ENCODE data around the gene ELMOD2. TPM values are rescaled to one million over a fixed set of nuclear protein-coding genes. Genes with fewer than 3 reads are reported as not detected.
"Not testable (repeated sequence)": the region's sequence is repeated elsewhere in the genome, so short reads cannot be mapped to it uniquely, and the experiment has no call there.

The ELMOD2 gene
- 24.8 and 27.1 TPM in 2 replicates for total RNA-seq (2014; rRNA removed; shearing (Covaris generic))

- peak; percentile 97 for DNase-seq
- Histone ChIP-seq H3K27me3 (ENCODE audit: control insufficient read depth, insufficient read depth, low read length) (peaks cover 3% of the 10 kb centered on the region), H3K4me3 (ENCODE audit: insufficient read depth, low read depth, low read length) (peak within 1 kb of the TSS; percentile 79), H3K36me3 (replicated peaks; ENCODE audit: control insufficient read depth, insufficient read depth, low read length) (no peaks in the 10 kb centered on the region; the same call in 1 of the 2 replicates)
These were observed at the start of gene ELMOD2 for GRCh38 chr4:140523857-140524742. TSS of gene ELMOD2 (plus strand) at chr4:140524168. CDS start at chr4:140525429, 1,261 bp downstream.

GRCh38 chr4:140483445-140483844 is 40.5 kb upstream of the ELMOD2 start:
- no peaks in the 10 kb centered on the region for H3K27me3 ChIP-seq (ENCODE audit: control insufficient read depth, insufficient read depth, low read length)
- no peaks in the 10 kb centered on the region for H3K36me3 ChIP-seq (replicated peaks; ENCODE audit: control insufficient read depth, insufficient read depth, low read length)
- no peak overlapping the region for H3K4me3 ChIP-seq (ENCODE audit: insufficient read depth, low read depth, low read length)
- DNase-seq, result no peak

- no peak overlapping the region for H3K4me3 ChIP-seq (ENCODE audit: insufficient read depth, low read depth, low read length)
- DNase-seq, result no peak
- no peaks in the 10 kb centered on the region for H3K36me3 ChIP-seq (replicated peaks; ENCODE audit: control insufficient read depth, insufficient read depth, low read length)
- H3K27me3 ChIP-seq (ENCODE audit: control insufficient read depth, insufficient read depth, low read length), result no peaks in the 10 kb centered on the region
These were observed 38.0 kb upstream of the ELMOD2 start for GRCh38 chr4:140485939-140486338.

GRCh38 chr4:140497405-140497746 is 26.6 kb upstream of the ELMOD2 start:
- H3K4me3 ChIP-seq (ENCODE audit: insufficient read depth, low read depth, low read length), result peak overlapping the region; percentile 35
- peaks cover 47% of the 10 kb centered on the region for H3K27me3 ChIP-seq (ENCODE audit: control insufficient read depth, insufficient read depth, low read length)
- no peak for DNase-seq
- no peaks in the 10 kb centered on the region for H3K36me3 ChIP-seq (replicated peaks; ENCODE audit: control insufficient read depth, insufficient read depth, low read length)

- Histone ChIP-seq H3K36me3 (replicated peaks; ENCODE audit: control insufficient read depth, insufficient read depth, low read length) (no peaks in the 10 kb centered on the region), H3K4me3 (ENCODE audit: insufficient read depth, low read depth, low read length) (peak within 1 kb of the TSS; percentile 35), H3K27me3 (ENCODE audit: control insufficient read depth, insufficient read depth, low read length) (peaks cover 47% of the 10 kb centered on the region)
- DNase-seq, result peak; percentile 85
These were observed 26.0 kb upstream of the ELMOD2 start, which contains the start of gene MGAT4D for GRCh38 chr4:140497747-140498636. TSS of gene MGAT4D (minus strand) at chr4:140498293. CDS start at chr4:140498222, 71 bp downstream.

- Histone ChIP-seq H3K4me3 (ENCODE audit: insufficient read depth, low read depth, low read length) (no peak overlapping the region), H3K27me3 (ENCODE audit: control insufficient read depth, insufficient read depth, low read length) (peaks cover 47% of the 10 kb centered on the region), H3K36me3 (replicated peaks; ENCODE audit: control insufficient read depth, insufficient read depth, low read length) (no peaks in the 10 kb centered on the region)
- DNase-seq, result no peak
These were observed 24.6 kb upstream of the ELMOD2 start for GRCh38 chr4:140499391-140499790.

GRCh38 chr4:140504261-140504660 is 19.7 kb upstream of the ELMOD2 start:
- Histone ChIP-seq H3K27me3 (ENCODE audit: control insufficient read depth, insufficient read depth, low read length) (peaks cover 18% of the 10 kb centered on the region), H3K36me3 (replicated peaks; ENCODE audit: control insufficient read depth, insufficient read depth, low read length) (no peaks in the 10 kb centered on the region), H3K4me3 (ENCODE audit: insufficient read depth, low read depth, low read length) (no peak overlapping the region)
- no peak for DNase-seq

- DNase-seq; H3K27me3 ChIP-seq (ENCODE audit: control insufficient read depth, insufficient read depth, low read length); H3K4me3 ChIP-seq (ENCODE audit: insufficient read depth, low read depth, low read length); H3K36me3 ChIP-seq (replicated peaks; ENCODE audit: control insufficient read depth, insufficient read depth, low read length): not testable (repeated sequence)
These were observed 10.2 kb upstream of the ELMOD2 start for GRCh38 chr4:140513765-140514164.

- H3K36me3 ChIP-seq (replicated peaks; ENCODE audit: control insufficient read depth, insufficient read depth, low read length), result no peaks in the 10 kb centered on the region
- no peak overlapping the region for H3K4me3 ChIP-seq (ENCODE audit: insufficient read depth, low read depth, low read length)
- DNase-seq, result no peak
- H3K27me3 ChIP-seq (ENCODE audit: control insufficient read depth, insufficient read depth, low read length), result no peaks in the 10 kb centered on the region
These were observed 8.5 kb upstream of the ELMOD2 start for GRCh38 chr4:140515423-140515822.

GRCh38 chr4:140523370-140523856 is 555 bp upstream of the ELMOD2 start:
- peaks cover 3% of the 10 kb centered on the region for H3K27me3 ChIP-seq (ENCODE audit: control insufficient read depth, insufficient read depth, low read length)
- peak overlapping the region; percentile 10; the same call in 1 of the 2 replicates for H3K4me3 ChIP-seq (ENCODE audit: insufficient read depth, low read depth, low read length)
- no peak for DNase-seq
- no peaks in the 10 kb centered on the region for H3K36me3 ChIP-seq (replicated peaks; ENCODE audit: control insufficient read depth, insufficient read depth, low read length)

GRCh38 chr4:140529434-140529833 is 5.5 kb downstream of the ELMOD2 start:
- H3K36me3 ChIP-seq (replicated peaks; ENCODE audit: control insufficient read depth, insufficient read depth, low read length), result no peaks in the 10 kb centered on the region; the same call in 1 of the 2 replicates

GRCh38 chr4:140533951-140534480 is 10.0 kb downstream of the ELMOD2 start:
- Histone ChIP-seq H3K36me3 (replicated peaks; ENCODE audit: control insufficient read depth, insufficient read depth, low read length) (no peaks in the 10 kb centered on the region; the same call in 1 of the 2 replicates), H3K4me3 (ENCODE audit: insufficient read depth, low read depth, low read length) (no peak overlapping the region), H3K27me3 (ENCODE audit: control insufficient read depth, insufficient read depth, low read length) (no peaks in the 10 kb centered on the region)
- no peak for DNase-seq

More at GRCh38 chr4:140529434-140529833, 5.5 kb downstream of the ELMOD2 start:
- DNase-seq, result no peak
- Histone ChIP-seq H3K27me3 (ENCODE audit: control insufficient read depth, insufficient read depth, low read length) (no peaks in the 10 kb centered on the region), H3K4me3 (ENCODE audit: insufficient read depth, low read depth, low read length) (no peak overlapping the region)

GRCh38 chr4:140556372-140557085 is 32.6 kb downstream of the ELMOD2 start:
- Histone ChIP-seq H3K27me3 (ENCODE audit: control insufficient read depth, insufficient read depth, low read length) (no peaks in the 10 kb centered on the region; the same call in 1 of the 2 replicates), H3K36me3 (replicated peaks; ENCODE audit: control insufficient read depth, insufficient read depth, low read length) (no peaks in the 10 kb centered on the region), H3K4me3 (ENCODE audit: insufficient read depth, low read depth, low read length) (no peak overlapping the region)
- no peak for DNase-seq
